GM12878 (cell line): ENCODE results near the gene MAGT1. TPM values are rescaled to one million over a fixed set of nuclear protein-coding genes. Genes with fewer than 3 reads are reported as not detected.
"Not testable (repeated sequence)": the region's sequence is repeated elsewhere in the genome, so short reads cannot be mapped to it uniquely, and the experiment has no call there.

Experiments
- ATAC-seq: fragments of 200-7000 bp; cut with Tn5 transposase; 3 replicates; pipeline ENCODE4 v1.9.1; 2020; ENCODE audit warnings: mild to moderate bottlenecking, moderate library complexity
- BruUV-seq: library from RNA; stranded (reverse); fragments of 400-500 nt; replicated peaks from 2 replicates; lab custom pipeline; 2021; lab: Mats Ljungman, UMichigan
- CTCF ChIA-PET: fragments of 300-600 bp; sonication (Branson Sonifier 250); formaldehyde crosslinking; extraction: SDS; loops from one replicate; lab custom pipeline; 2021; ENCODE audit warnings: inconsistent platforms; lab: Yijun Ruan, JAX
- POLR2A ChIA-PET: fragments of 350-600 bp; formaldehyde crosslinking; extraction: SDS; loops from one replicate; lab custom pipeline; 2021; ENCODE audit warnings: inconsistent platforms; lab: Charles Lee
- RAD21 ChIA-PET: fragments of 300-600 bp; sonication (Branson Sonifier 250); formaldehyde crosslinking; loops from one replicate; lab custom pipeline; 2023; ENCODE audit warnings: antibody characterized with exemption; ENCODE audit not compliant: unreplicated experiment; lab: Charles Lee
- SMC1A ChIA-PET: fragments of 300-600 bp; sonication (Branson Sonifier 250); formaldehyde crosslinking; loops from one replicate; lab custom pipeline; 2023; ENCODE audit not compliant: unreplicated experiment, uncharacterized antibody; lab: Charles Lee
- DNase-seq: peaks from one replicate; pipeline ENCODE4 v3.0.0-alpha.2; 2011; ENCODE audit warnings: low read depth, low spot score
- FAIRE-seq: peaks from 3 replicates; lab custom pipeline; 2011; peaks lifted over from hg19 to GRCh38; lab: Jason Lieb, UNC
- H2AFZ ChIP-seq: 2 replicates; pipeline ENCODE4 v1.6.0; 2011; ENCODE audit warnings: low read depth, low read length, control low read depth; ENCODE audit not compliant: control insufficient read depth
- H3K27ac ChIP-seq: 2 replicates; pipeline ENCODE4 v1.5.1; 2011; ENCODE audit warnings: control low read depth; ENCODE audit not compliant: control insufficient read depth, insufficient read depth
- H3K27me3 ChIP-seq, 2 experiments: replicated peaks in 1 of 2; 2 replicates each; pipeline versions ENCODE4 v1.6.0 to v1.6.1; 2011; ENCODE audit warnings: low read length in 1 of 2; ENCODE audit not compliant: control insufficient read depth in 2 of 2, insufficient read depth in 2 of 2
- H3K36me3 ChIP-seq, 2 experiments: 2 replicates each; pipeline ENCODE4 v1.5.1; 2011; ENCODE audit warnings: low read length in 1 of 2; ENCODE audit not compliant: control insufficient read depth in 2 of 2, insufficient read depth in 2 of 2
- H3K4me1 ChIP-seq: 2 replicates; pipeline ENCODE4 v1.6.1; 2011; ENCODE audit warnings: mild to moderate bottlenecking, low read length, moderate library complexity, mixed read lengths; ENCODE audit not compliant: control insufficient read depth, insufficient read depth
- H3K4me2 ChIP-seq: 2 replicates; pipeline ENCODE4 v1.6.0; 2011; ENCODE audit warnings: control low read depth; ENCODE audit not compliant: control insufficient read depth, insufficient read depth
- H3K4me3 ChIP-seq: fragments of 200-600 bp; sonication (generic); 2 replicates; pipeline ENCODE4 v1.5.1; 2016
- H3K79me2 ChIP-seq: 2 replicates; pipeline ENCODE4 v1.6.0; 2011; ENCODE audit warnings: low read length; ENCODE audit not compliant: control insufficient read depth, insufficient read depth
- H3K9ac ChIP-seq: 2 replicates; pipeline ENCODE4 v1.8.0; 2011; ENCODE audit warnings: low read length, control low read depth, mixed read lengths; ENCODE audit not compliant: control insufficient read depth, insufficient read depth
- H3K9me3 ChIP-seq: replicated peaks from 3 replicates; pipeline ENCODE4 v1.5.1; 2011; ENCODE audit warnings: mild to moderate bottlenecking, low read length; ENCODE audit not compliant: control insufficient read depth, insufficient read depth
- H4K20me1 ChIP-seq: 2 replicates; pipeline ENCODE4 v1.6.0; 2011; ENCODE audit not compliant: control insufficient read depth, insufficient read depth
- ZBTB33 ChIP-seq: fragments of 450-650 bp; IDR thresholded peaks from 2 replicates; pipeline ENCODE4 v1.6.1; 2017; ENCODE audit warnings: mild to moderate bottlenecking
- WGBS: methylation state at CpG from one replicate; pipeline ENCODE4 v1.1.6; 2016; ENCODE audit warnings: low lambda C conversion rate; ENCODE audit not compliant: insufficient replicate concordance, insufficient coverage; ENCODE audit errors: missing lambda C conversion rate; 5-methylcytosine and 5-hydroxymethylcytosine counted together
- in situ Hi-C: fragments of 300-500 bp; cut with MboI; formaldehyde crosslinking; loops from 9 replicates; pipeline ENCODE4 v1.14.3; 2018; ENCODE audit warnings: mixed read lengths
- intact Hi-C: fragments of 100-400 bp; cut with micrococcal nuclease; formaldehyde crosslinking; loops from one replicate; pipeline ENCODE4 v1.14.2; 2022; ENCODE audit not compliant: unreplicated experiment
- polyA plus RNA-seq, 11 experiments: library from polyadenylated mRNA; depleted of rRNA in 4 of 11; unstranded in 6 of 11; stranded (reverse) in 5 of 11; fragments of >200 nt; fragmentation: Nextera tagmentation in 4 of 11; fragmentation: Illumina TruSeq in 1 of 11; extraction: Ambion mirVana in 4 of 11; extraction: Trizol in 1 of 11; gene quantifications; 1 replicate in 1 of 11; 2 replicates in 10 of 11; pipeline versions ENCODE4 v1.2.1 to v1.2.3, GENCODE V29; 2011 to 2016; ENCODE audit warnings: inconsistent platforms in 2 of 11, missing spikeins in 2 of 11, low read depth in 1 of 11
- total RNA-seq, 4 experiments: library from RNA; depleted of rRNA in 3 of 4; stranded (reverse); fragments of >200 nt in 3 of 4; fragmentation: Illumina TruSeq in 1 of 4; extraction: Trizol in 1 of 4; gene quantifications; 2 replicates each; pipeline versions ENCODE4 v1.2.1 to v1.2.3, GENCODE V29; 2013 to 2021

MAGT1 gene
- total and polyA plus RNA-seq, 10 of the 15 experiments (the other 5 are each of a cell fraction or from before 2014, with no cell fraction given) = 28.0 to 59.1 (median 47.9) TPM

- no peak for TF ChIP-seq ZBTB33
Observed at GRCh38 chrX:77894921-77895886, at the start of gene MAGT1 (continued).

GRCh38 chrX:77945031-77945430, 49.8 kb upstream of the MAGT1 start:
- WGBS = 88% methylated on average over 6 of the region's 6 CpGs
- H3K9me3 ChIP-seq, BruUV-seq, H2AFZ ChIP-seq, RAD21 ChIA-PET, H3K4me1 ChIP-seq, FAIRE-seq, H3K4me2 ChIP-seq, CTCF ChIA-PET, DNase-seq, H3K27ac ChIP-seq, in situ Hi-C loops, intact Hi-C loops, H3K79me2 ChIP-seq, H3K4me3 ChIP-seq, H4K20me1 ChIP-seq, H3K27me3 ChIP-seq, ATAC-seq, H3K36me3 ChIP-seq, H3K9ac ChIP-seq: not testable (repeated sequence)
- ChIA-PET POLR2A (interaction anchor here (1.4 kb wide), 1 partner anchor 28 kb away, joined by 3 read pairs; no protein-coding TSS in a partner anchor), SMC1A (interaction anchor here (1.8 to 2.1 kb wide), 3 partner anchors 9 to 47 kb away, joined by 4 to 8 read pairs (median 4); no protein-coding TSS in a partner anchor)
